Psoas muscle (tissue), 8 donors: ENCODE measurements around the gene CA12. TPM values are rescaled to one million over a fixed set of nuclear protein-coding genes. Genes with fewer than 3 reads are reported as not detected.

Experiments
- ATAC-seq, 4 donors: fragments of 200-7000 bp; cut with Tn5 transposase; one replicate each; pipeline ENCODE4 v1.9.1; 2020; ENCODE audit warnings: moderate library complexity in 3 of 4, mild to moderate bottlenecking in 2 of 4
- DNase-seq, 2 donors: peaks; one replicate each; pipeline ENCODE4 v3.0.0-alpha.2; 2020
- H3K27ac ChIP-seq: fragments of 200-600 bp; one replicate; pipeline ENCODE4 v1.8.0; 2022
- H3K27me3 ChIP-seq, 3 donors: fragments of 200-600 bp in 1 of 3; one replicate each; pipeline versions ENCODE4 v1.6.1 to v1.8.0; 2013 to 2022; ENCODE audit warnings: low read length in 2 of 3, mild to moderate bottlenecking in 2 of 3, moderate library complexity in 1 of 3; ENCODE audit not compliant: insufficient read depth in 3 of 3
- H3K36me3 ChIP-seq, 2 donors: fragments of 200-600 bp in 1 of 2; one replicate each; pipeline versions ENCODE4 v1.6.1 to v1.8.0; 2013 to 2022; ENCODE audit warnings: low read depth in 1 of 2, mild to moderate bottlenecking in 1 of 2, moderate library complexity in 1 of 2; ENCODE audit not compliant: insufficient read depth in 1 of 2
- H3K4me1 ChIP-seq: fragments of 200-600 bp; one replicate; pipeline ENCODE4 v1.8.0; 2022
- H3K4me3 ChIP-seq: fragments of 200-600 bp; one replicate; pipeline ENCODE4 v1.8.0; 2022; ENCODE audit warnings: mild to moderate bottlenecking
- H3K9me3 ChIP-seq: fragments of 200-600 bp; one replicate; pipeline ENCODE4 v1.8.0; 2022
- WGBS, 3 donors: extraction: QIAGEN DNeasy Blood & Tissue Kit; methylation state at CpG; one replicate each; pipeline versions ENCODE4 v1.1.6 to v1.1.7; 2013; 5-methylcytosine and 5-hydroxymethylcytosine counted together
- intact Hi-C, 2 donors: fragments of 100-400 bp; cut with DNase I; formaldehyde crosslinking; loops; one replicate each; pipeline versions ENCODE4 v1.11.0 to v1.14.2; 2022
- polyA plus RNA-seq, 3 donors: library from polyadenylated mRNA; stranded (reverse); fragments of 200-250 nt; gene quantifications; one replicate each; pipeline ENCODE4 v1.2.3, GENCODE V29; 2013
- total RNA-seq, 4 donors: library from RNA; stranded (reverse); fragmentation: NEBNext Ultra II Directional in 2 of 4; extraction: Animal tissue kit (Norgen Biotek cat#: 25700) in 2 of 4; gene quantifications; one replicate each; pipeline versions ENCODE4 v1.2.1 to v1.2.4, GENCODE V29; 2021 to 2023
- TF ChIP-seq, protein P1 (sequence below): fragments of 200-600 bp; IDR thresholded peaks from one replicate; pipeline ENCODE4 v1.8.0; 2022; ENCODE audit warnings: antibody characterized with exemption
- donor health status: healthy with polysubstance abuse.
- donor health status: DM: no; HTN: no; CAD: no; lungs with moderate emphysema.
- donor health status: Bipolar disorder and iron deficiency.
- donor health status: healthy.
- donor health status: DM: yes; HTN: yes; CAD: no.
- donor health status: DM: no; HTN: no; CAD: no.
- donor health status: DM: no; HTN: no; CAD: no.
- donor health status: DM: yes; HTN: yes; CAD: no.

The CA12 gene
- total and polyA plus RNA-seq, 7 donors: 0.01 to 0.25 (median 0.16) TPM

DNA sequence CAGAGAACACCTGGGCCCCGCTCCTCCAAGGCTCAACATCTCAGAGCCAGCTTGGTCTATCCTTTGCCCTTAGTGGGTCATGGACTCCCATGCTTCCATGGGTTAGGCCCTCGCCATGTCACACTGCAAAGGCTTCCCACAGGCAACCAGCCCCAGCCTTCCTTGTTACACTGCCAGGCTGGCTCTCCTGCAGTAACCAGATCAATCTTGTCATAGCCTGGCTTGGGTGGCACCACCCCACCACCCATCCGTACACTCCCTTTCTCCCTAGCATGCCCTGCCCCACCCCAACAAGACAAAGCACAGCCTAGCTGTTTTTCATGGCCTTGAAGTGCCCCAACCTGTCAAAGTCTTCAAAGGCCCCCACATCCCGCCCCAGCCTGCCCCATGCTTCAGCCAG is 30.5 kb downstream of the CA12 start:
- no peak for DNase-seq

DNA sequence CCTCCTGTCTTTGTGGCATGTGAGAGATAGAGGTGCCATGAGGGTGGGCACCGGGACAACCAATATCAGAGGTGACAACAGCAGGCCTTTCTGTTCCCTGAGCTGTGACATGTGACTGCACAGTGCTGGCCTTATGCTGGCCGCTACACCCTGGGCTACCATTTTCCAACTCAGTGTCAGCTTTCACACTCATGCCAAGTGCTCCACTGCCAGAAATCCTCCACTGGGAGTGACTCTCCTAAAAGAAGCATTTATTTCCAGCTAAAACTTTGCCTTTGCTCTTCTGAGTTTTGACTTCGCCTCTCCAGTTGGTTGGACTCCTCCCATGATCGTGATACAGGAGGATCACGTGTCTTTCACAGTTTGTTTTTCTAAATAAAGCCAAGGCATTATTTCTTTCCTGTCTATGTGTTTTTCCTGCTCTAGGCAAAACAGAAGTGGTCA is 31.4 kb downstream of the CA12 start:
- peak; percentile 50 to 76 for DNase-seq
- H3K36me3 ChIP-seq: no peaks in the 10 kb centered on the region
- intact Hi-C loops: loop anchor here in 1 of 2 donors (10.0 kb wide), 1 partner anchor 105 kb away; no protein-coding TSS in a partner anchor
- ATAC-seq: peak; percentile 72 to 83 (median 78)
- no peaks in the 10 kb centered on the region for H3K27me3 ChIP-seq
- peaks cover 5% of the 10 kb centered on the region for H3K4me1 ChIP-seq
- H3K27ac ChIP-seq: peak overlapping the region; percentile 28
- TF ChIP-seq, protein P1, sequence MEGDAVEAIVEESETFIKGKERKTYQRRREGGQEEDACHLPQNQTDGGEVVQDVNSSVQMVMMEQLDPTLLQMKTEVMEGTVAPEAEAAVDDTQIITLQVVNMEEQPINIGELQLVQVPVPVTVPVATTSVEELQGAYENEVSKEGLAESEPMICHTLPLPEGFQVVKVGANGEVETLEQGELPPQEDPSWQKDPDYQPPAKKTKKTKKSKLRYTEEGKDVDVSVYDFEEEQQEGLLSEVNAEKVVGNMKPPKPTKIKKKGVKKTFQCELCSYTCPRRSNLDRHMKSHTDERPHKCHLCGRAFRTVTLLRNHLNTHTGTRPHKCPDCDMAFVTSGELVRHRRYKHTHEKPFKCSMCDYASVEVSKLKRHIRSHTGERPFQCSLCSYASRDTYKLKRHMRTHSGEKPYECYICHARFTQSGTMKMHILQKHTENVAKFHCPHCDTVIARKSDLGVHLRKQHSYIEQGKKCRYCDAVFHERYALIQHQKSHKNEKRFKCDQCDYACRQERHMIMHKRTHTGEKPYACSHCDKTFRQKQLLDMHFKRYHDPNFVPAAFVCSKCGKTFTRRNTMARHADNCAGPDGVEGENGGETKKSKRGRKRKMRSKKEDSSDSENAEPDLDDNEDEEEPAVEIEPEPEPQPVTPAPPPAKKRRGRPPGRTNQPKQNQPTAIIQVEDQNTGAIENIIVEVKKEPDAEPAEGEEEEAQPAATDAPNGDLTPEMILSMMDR: no peak
- WGBS, 3 donors: 15 to 23% (median 22%) methylated on average over 5 of the region's 5 CpGs
- no peaks in the 10 kb centered on the region for H3K9me3 ChIP-seq
- no peak overlapping the region for H3K4me3 ChIP-seq

More for the DNA sequence above, 30.5 kb downstream of the CA12 start:
- ATAC-seq: no peak
- Histone ChIP-seq H3K36me3 (no peaks in the 10 kb centered on the region), H3K4me3 (no peak overlapping the region), H3K9me3 (no peaks in the 10 kb centered on the region), H3K27ac (no peak overlapping the region), H3K4me1 (peaks cover 5% of the 10 kb centered on the region), H3K27me3 (no peaks in the 10 kb centered on the region)
- intact Hi-C loops: loop anchor here in 1 of 2 donors (10.0 kb wide), 1 partner anchor 104 kb away; no protein-coding TSS in a partner anchor
- WGBS, 3 donors: 81 to 99% (median 97%) methylated on average over 4 of the region's 4 CpGs
- TF ChIP-seq, protein P1: no peak

DNA sequence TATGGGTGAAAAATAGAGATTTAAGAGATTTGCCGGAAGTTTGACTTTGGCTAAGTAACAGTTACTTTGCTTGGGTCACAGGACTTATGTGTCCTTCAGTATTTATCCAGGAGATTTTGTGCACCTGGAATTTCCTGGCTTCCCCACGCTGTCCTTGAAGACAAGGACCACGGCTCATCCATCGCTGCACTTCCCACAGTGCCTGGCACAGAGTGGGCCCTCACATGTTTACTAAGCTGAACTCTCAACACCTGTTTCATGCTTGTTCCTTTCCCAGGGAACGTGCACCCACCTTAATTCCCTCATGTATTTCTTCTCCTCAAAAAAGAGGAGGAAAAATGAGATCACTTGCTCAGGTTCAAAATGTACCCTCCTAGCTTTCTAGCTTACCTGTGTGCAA is 32.0 kb downstream of the CA12 start:
- no peak for DNase-seq
- Histone ChIP-seq H3K4me1 (peaks cover 5% of the 10 kb centered on the region), H3K27ac (peak overlapping the region; percentile 28), H3K9me3 (no peaks in the 10 kb centered on the region), H3K27me3 (no peaks in the 10 kb centered on the region), H3K4me3 (no peak overlapping the region), H3K36me3 (no peaks in the 10 kb centered on the region)
- no peak for ATAC-seq
- WGBS, 3 donors: 41 to 77% (median 54%) methylated on average over 5 of the region's 5 CpGs
- TF ChIP-seq, protein P1: no peak
- intact Hi-C loops: loop anchor here in 1 of 2 donors (10.0 kb wide), 1 partner anchor 105 kb away; no protein-coding TSS in a partner anchor

DNA sequence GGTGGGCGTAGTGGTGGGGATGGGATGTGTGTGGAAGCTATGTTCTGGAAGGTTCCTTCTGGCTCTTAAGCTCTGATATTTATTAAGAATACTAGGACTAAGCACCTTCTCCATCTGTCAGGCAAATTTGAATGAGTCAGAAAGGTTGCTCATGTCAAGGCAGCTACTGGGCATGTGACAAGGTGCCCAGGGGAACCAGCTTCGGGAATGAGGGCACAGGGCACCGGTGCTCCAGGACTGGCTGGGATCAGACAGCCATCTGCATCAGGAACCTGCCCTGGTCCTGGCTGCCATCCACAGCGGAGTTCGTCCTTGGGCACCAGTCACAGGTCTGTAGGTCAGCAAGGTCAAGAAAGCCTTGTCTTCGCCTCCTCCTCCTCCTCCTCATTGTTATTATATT is 32.5 kb downstream of the CA12 start:
- Histone ChIP-seq H3K27me3 (no peaks in the 10 kb centered on the region), H3K36me3 (no peaks in the 10 kb centered on the region), H3K4me1 (peaks cover 5% of the 10 kb centered on the region), H3K4me3 (no peak overlapping the region), H3K27ac (no peak overlapping the region), H3K9me3 (no peaks in the 10 kb centered on the region)
- TF ChIP-seq, protein P1: no peak
- 74 to 81% (median 75%) methylated on average over 6 of the region's 6 CpGs for WGBS, 3 donors
- ATAC-seq (peak in 3 of 4 donors; percentile 45 to 58 (median 54)), DNase-seq (no peak)
- intact Hi-C loops: no loop called here

DNA sequence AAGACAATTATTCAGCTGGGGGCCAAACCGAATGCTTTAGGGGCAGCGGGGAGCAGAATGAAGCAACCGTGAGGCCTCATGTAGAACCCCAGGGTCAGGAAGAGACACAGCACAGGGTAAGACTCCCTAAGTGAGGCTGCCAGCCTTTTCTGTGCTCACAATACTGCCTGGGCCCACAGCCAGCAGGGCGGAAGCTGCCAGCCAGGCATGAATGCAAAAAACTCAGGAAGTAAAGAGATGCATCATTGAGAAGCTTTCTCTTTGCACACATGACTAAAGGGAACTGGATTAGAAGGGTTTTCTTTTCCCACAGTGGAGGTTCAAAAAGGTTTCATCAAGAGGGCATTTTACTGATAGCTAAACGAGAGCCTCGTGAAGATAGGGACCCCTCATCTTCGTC is 33.3 kb downstream of the CA12 start:
- no peak overlapping the region for H3K27ac ChIP-seq

More for the DNA sequence above, 33.3 kb downstream of the CA12 start:
- TF ChIP-seq, protein P1: no peak
- Histone ChIP-seq H3K4me3 (no peak overlapping the region), H3K9me3 (no peaks in the 10 kb centered on the region), H3K36me3 (no peaks in the 10 kb centered on the region), H3K27me3 (no peaks in the 10 kb centered on the region), H3K4me1 (peaks cover 5% of the 10 kb centered on the region)
- intact Hi-C loops: no loop called here
- ATAC-seq (peak; percentile 31 to 63 (median 42)), DNase-seq (peak; percentile 61 to 75)
- 34 to 49% (median 47%) methylated on average over 7 of the region's 7 CpGs for WGBS, 3 donors
